GM21786 (cell line): ENCODE data around the gene SINHCAF.

Experiments
- ATAC-seq: cut with Tn5 transposase; IDR thresholded peaks from one replicate; pipeline ENCODE4 v1.9.1; 2021; ENCODE audit not compliant: unreplicated experiment

The SINHCAF gene

GRCh38 chr12:31311634-31312258, 14.2 kb downstream of the SINHCAF start:
- no peak for ATAC-seq

GRCh38 chr12:31310488-31310887, 15.5 kb downstream of the SINHCAF start:
- ATAC-seq, result no peak

- no peak for ATAC-seq
Measured at GRCh38 chr12:31309279-31309678, 16.7 kb downstream of the SINHCAF start.

- ATAC-seq, result no peak
Measured at GRCh38 chr12:31308116-31308515, 17.8 kb downstream of the SINHCAF start.

GRCh38 chr12:31306866-31307265, 19.1 kb downstream of the SINHCAF start:
- no peak for ATAC-seq

- ATAC-seq, result no peak
Measured at GRCh38 chr12:31303466-31303865, 22.5 kb downstream of the SINHCAF start.

GRCh38 chr12:31301311-31301710, 24.6 kb downstream of the SINHCAF start:
- no peak for ATAC-seq

GRCh38 chr12:31300783-31301182, 25.2 kb downstream of the SINHCAF start:
- ATAC-seq, result no peak

- ATAC-seq, result no peak
Measured at GRCh38 chr12:31300341-31300740, 25.6 kb downstream of the SINHCAF start.

GRCh38 chr12:31298922-31299321, 27.0 kb downstream of the SINHCAF start:
- ATAC-seq, result no peak

GRCh38 chr12:31298515-31298910, 27.4 kb downstream of the SINHCAF start:
- ATAC-seq, result no peak

- peak; percentile 51 for ATAC-seq
Measured at GRCh38 chr12:31297572-31298514, 28.1 kb downstream of the SINHCAF start.

GRCh38 chr12:31289441-31289840, 36.5 kb downstream of the SINHCAF start:
- no peak for ATAC-seq

- no peak for ATAC-seq
Measured at GRCh38 chr12:31288381-31288780, 37.6 kb downstream of the SINHCAF start.

- no peak for ATAC-seq
Measured at GRCh38 chr12:31280183-31280582, 45.8 kb downstream of the SINHCAF start.

GRCh38 chr12:31279390-31279924, 46.5 kb downstream of the SINHCAF start:
- no peak for ATAC-seq

GRCh38 chr12:31278832-31279231, 47.1 kb downstream of the SINHCAF start:
- no peak for ATAC-seq

GRCh38 chr12:31278424-31278823, 47.5 kb downstream of the SINHCAF start:
- no peak for ATAC-seq

GRCh38 chr12:31277081-31277480, 48.9 kb downstream of the SINHCAF start:
- no peak for ATAC-seq

GRCh38 chr12:31275491-31275890, 50.5 kb downstream of the SINHCAF start:
- ATAC-seq, result no peak

GRCh38 chr12:31274520-31275300, 51.2 kb downstream of the SINHCAF start:
- no peak for ATAC-seq
